ENCODE results near the gene ZYX. TPM values are rescaled to one million over a fixed set of nuclear protein-coding genes. Genes with fewer than 3 reads are reported as not detected.

ZYX gene
- total RNA-seq, 1 experiment from 2014 or later = 237 TPM

GRCh38 chr7:143396182-143396581, 15.0 kb downstream of the ZYX start:
- WGBS (ENCODE audit: extremely low coverage, insufficient read length, low lambda C conversion rate) = no CpG with 5 or more reads among the region's 7 CpGs
- H3T11ph ChIP-seq (ENCODE audit: low read length) = no peak overlapping the region
- peaks cover 64 to 98% (median 95%) of the 10 kb centered on the region in 3 experiments for H3K36me3 Mint-ChIP-seq (ENCODE audit: insufficient read depth in 1 of 3, low read depth in 3 of 3)

More at GRCh38 chr7:143396182-143396581, 15.0 kb downstream of the ZYX start:
- no peak overlapping the region for H3K9ac ChIP-seq (ENCODE audit: extremely low read depth, insufficient read length, low read length)
- H3K4me1 ChIP-seq (ENCODE audit: insufficient read depth, low read length) = no peaks in the 10 kb centered on the region
- H3K18ac ChIP-seq (ENCODE audit: insufficient read length, low read depth, low read length) = no peak overlapping the region
- peaks cover 2% of the 10 kb centered on the region; the same call in 1 of the 2 replicates for H3K27me3 Mint-ChIP-seq (ENCODE audit: low read depth)
- H3K14ac ChIP-seq (ENCODE audit: insufficient read depth, low read length) = no peak overlapping the region
- no peak overlapping the region for H3K4ac ChIP-seq (ENCODE audit: low read depth, low read length)
- no peak overlapping the region for H3K4me2 ChIP-seq (ENCODE audit: insufficient read depth, insufficient read length, low read length)
- H3K9me3 Mint-ChIP-seq = no peaks in the 10 kb centered on the region
- no peaks in the 10 kb centered on the region for H3K9me3 ChIP-seq (ENCODE audit: control insufficient read depth, low read depth, low read length)
- H2BK15ac ChIP-seq (ENCODE audit: low read depth, low read length) = no peak overlapping the region
- no peak for TF ChIP-seq CTCF (conservative IDR thresholded peaks at IDR 0.05)
- no peaks in the 10 kb centered on the region for H3K27me3 ChIP-seq (ENCODE audit: insufficient read depth, low read length)
- H2BK5ac ChIP-seq (ENCODE audit: insufficient read length, low read length) = no peak overlapping the region
- no peak overlapping the region for H2BK12ac ChIP-seq (ENCODE audit: insufficient read length, low read depth, low read length)
- no peaks in the 10 kb centered on the region for H3K4me1 Mint-ChIP-seq
- H4K20me1 ChIP-seq (ENCODE audit: control insufficient read depth, insufficient read depth, insufficient read length) = no peaks in the 10 kb centered on the region
- no peak overlapping the region for H4K91ac ChIP-seq (ENCODE audit: insufficient read length, low read depth, low read length)
- H3K27ac ChIP-seq (ENCODE audit: insufficient read length, low read depth, low read length) = no peak overlapping the region
- no peaks in the 10 kb centered on the region for H3K79me1 ChIP-seq (ENCODE audit: insufficient read depth, low read depth, low read length, poor library complexity, severe bottlenecking)
- H2BK20ac ChIP-seq (ENCODE audit: low read depth, low read length, poor library complexity, severe bottlenecking) = no peak overlapping the region
- DNase-seq = no peak
- no peak overlapping the region for H3K4me3 Mint-ChIP-seq
- no peak overlapping the region for H2BK120ac ChIP-seq (ENCODE audit: low read depth, low read length, poor library complexity, severe bottlenecking)
- no peak overlapping the region for H3K23ac ChIP-seq (ENCODE audit: insufficient read length, low read depth, low read length)
- no peaks in the 10 kb centered on the region for H3K23me2 ChIP-seq (ENCODE audit: insufficient read length, low read depth, low read length, poor library complexity, severe bottlenecking)
- no peak overlapping the region for H4K5ac ChIP-seq (ENCODE audit: insufficient read length, low read depth, low read length)
- no peaks in the 10 kb centered on the region for H3K79me2 ChIP-seq (ENCODE audit: insufficient read depth, low read length)
- H2AK5ac ChIP-seq (ENCODE audit: insufficient read length, low read length) = no peak overlapping the region
- no peak overlapping the region for H4K8ac ChIP-seq (replicated peaks; ENCODE audit: insufficient read length, low read depth, low read length)
- H3K27ac Mint-ChIP-seq = no peak overlapping the region
- H3K56ac ChIP-seq (ENCODE audit: insufficient read length, low read depth, low read length) = no peak overlapping the region
- no peak overlapping the region for H2AFZ ChIP-seq (ENCODE audit: low read length)
